ENCODE data around the gene APLNR.

GRCh38 chr11:57277845-57278720 is 41.0 kb upstream of the APLNR start:
- TF ChIP-seq TOX (CRISPR knock-in tag; IDR thresholded peaks at IDR 0.05; ENCODE audit: borderline replicate concordance) (no peak), ESRRG (CRISPR knock-in tag; IDR thresholded peaks at IDR 0.05) (no peak), ZFP3 (CRISPR knock-in tag; IDR thresholded peaks at IDR 0.05) (no peak)
- TF ChIP-seq, protein P1, sequence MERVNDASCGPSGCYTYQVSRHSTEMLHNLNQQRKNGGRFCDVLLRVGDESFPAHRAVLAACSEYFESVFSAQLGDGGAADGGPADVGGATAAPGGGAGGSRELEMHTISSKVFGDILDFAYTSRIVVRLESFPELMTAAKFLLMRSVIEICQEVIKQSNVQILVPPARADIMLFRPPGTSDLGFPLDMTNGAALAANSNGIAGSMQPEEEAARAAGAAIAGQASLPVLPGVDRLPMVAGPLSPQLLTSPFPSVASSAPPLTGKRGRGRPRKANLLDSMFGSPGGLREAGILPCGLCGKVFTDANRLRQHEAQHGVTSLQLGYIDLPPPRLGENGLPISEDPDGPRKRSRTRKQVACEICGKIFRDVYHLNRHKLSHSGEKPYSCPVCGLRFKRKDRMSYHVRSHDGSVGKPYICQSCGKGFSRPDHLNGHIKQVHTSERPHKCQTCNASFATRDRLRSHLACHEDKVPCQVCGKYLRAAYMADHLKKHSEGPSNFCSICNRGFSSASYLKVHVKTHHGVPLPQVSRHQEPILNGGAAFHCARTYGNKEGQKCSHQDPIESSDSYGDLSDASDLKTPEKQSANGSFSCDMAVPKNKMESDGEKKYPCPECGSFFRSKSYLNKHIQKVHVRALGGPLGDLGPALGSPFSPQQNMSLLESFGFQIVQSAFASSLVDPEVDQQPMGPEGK (CRISPR knock-in tag; IDR thresholded peaks at IDR 0.05; ENCODE audit: borderline replicate concordance) = no peak

Data from SK-N-SH treated with all-trans-retinoic acid at 6 μM for 48 hours (cell line).